HCT116 (cell line): ENCODE data around the gene CTU1. TPM values are rescaled to one million over a fixed set of nuclear protein-coding genes. Genes with fewer than 3 reads are reported as not detected.

Experiments used
- ATAC-seq: fragments of 200-7000 bp; cut with Tn5 transposase; 2 replicates; pipeline ENCODE4 v1.9.1; 2020; ENCODE audit warnings: mild to moderate bottlenecking, moderate library complexity
- BruUV-seq: library from RNA; stranded (reverse); fragments of 400-500 nt; replicated peaks from 2 replicates; lab custom pipeline; 2021; lab: Mats Ljungman, UMichigan
- CTCF ChIA-PET: fragments of 300-600 bp; sonication (Branson Sonifier 250); formaldehyde crosslinking; loops from one replicate; lab custom pipeline; 2021; ENCODE audit warnings: antibody characterized with exemption; lab: Charles Lee
- POLR2A ChIA-PET: fragments of 300-600, 350-600 bp; sonication (Branson Sonifier 250); formaldehyde crosslinking; loops from one replicate; lab custom pipeline; 2021; ENCODE audit warnings: antibody characterized with exemption; lab: Charles Lee
- RAD21 ChIA-PET, 2 experiments: fragments of 300-600 bp; sonication (Branson Sonifier 250); formaldehyde crosslinking; loops; one replicate each; lab custom pipeline; 2023; ENCODE audit warnings: low total read pairs in 2 of 2; ENCODE audit not compliant: uncharacterized antibody in 2 of 2, unreplicated experiment in 2 of 2, low non-redundant PET in 1 of 2; lab: Charles Lee
- DNase-seq: peaks from one replicate; pipeline ENCODE4 v3.0.0-alpha.2; 2010; ENCODE audit warnings: low read depth, low spot score
- H2AFZ ChIP-seq: fragments of 200-600 bp; shearing (Covaris generic), sonication (generic); 2 replicates; pipeline ENCODE4 v1.6.1; 2017; ENCODE audit warnings: low read depth, mixed run types, mixed read lengths, antibody characterized with exemption, low read length; ENCODE audit not compliant: poor library complexity, severe bottlenecking
- H3K27ac ChIP-seq: 2 replicates; pipeline ENCODE4 v1.5.1; 2012; ENCODE audit warnings: low read depth, low read length
- H3K27me3 ChIP-seq: fragments of 200-600 bp; sonication (generic); 2 replicates; pipeline ENCODE4 v1.6.1; 2016; ENCODE audit warnings: mixed run types, low read length, mixed read lengths; ENCODE audit not compliant: insufficient read depth
- H3K36me3 ChIP-seq, 2 experiments: fragments of 200-500 bp in 1 of 2; fragments of 200-600 bp in 1 of 2; sonication (Bioruptor generic) in 1 of 2; sonication (generic) in 1 of 2; 2 replicates each; pipeline versions ENCODE4 v1.5.1 to v1.6.1; 2014 to 2016; ENCODE audit warnings: low read length in 2 of 2, inconsistent platforms in 1 of 2, mixed read lengths in 1 of 2, mixed run types in 1 of 2; ENCODE audit not compliant: insufficient read depth in 2 of 2, control insufficient read depth in 1 of 2
- H3K4me1 ChIP-seq, 2 experiments: fragments of 200-600 bp in 1 of 2; sonication (generic) in 1 of 2; 2 replicates each; pipeline versions ENCODE4 v1.5.1 to v1.6.1; 2012 to 2017; ENCODE audit warnings: low read length in 2 of 2, inconsistent platforms in 1 of 2, mild to moderate bottlenecking in 1 of 2, mixed read lengths in 1 of 2, mixed run types in 1 of 2, moderate library complexity in 1 of 2; ENCODE audit not compliant: insufficient read depth in 2 of 2, control insufficient read depth in 1 of 2
- H3K4me2 ChIP-seq: fragments of 200-600 bp; sonication (generic); 2 replicates; pipeline ENCODE4 v1.6.1; 2017; ENCODE audit warnings: mixed run types, low read length, mixed read lengths
- H3K4me3 ChIP-seq, 2 experiments: fragments of 200-600 bp in 1 of 2; sonication (generic) in 1 of 2; replicated peaks in 1 of 2; 2 replicates each; pipeline ENCODE4 v1.5.1; 2011 to 2016; ENCODE audit warnings: low read length in 2 of 2, control low read depth in 1 of 2, low read depth in 1 of 2, mild to moderate bottlenecking in 1 of 2, mixed read lengths in 1 of 2, mixed run types in 1 of 2
- H3K79me2 ChIP-seq: fragments of 200-600 bp; sonication (generic); 2 replicates; pipeline ENCODE4 v1.6.1; 2017; ENCODE audit warnings: mild to moderate bottlenecking, mixed run types, low read length, moderate library complexity, mixed read lengths; ENCODE audit not compliant: insufficient read depth
- H3K9ac ChIP-seq: fragments of 200-600 bp; sonication (generic); 2 replicates; pipeline ENCODE4 v1.6.1; 2016; ENCODE audit warnings: low read length, mixed read lengths
- H3K9me2 ChIP-seq: fragments of 200-600 bp; sonication (generic), shearing (Covaris generic); 2 replicates; pipeline ENCODE4 v1.6.1; 2017; ENCODE audit warnings: mixed run types, mild to moderate bottlenecking, moderate library complexity; ENCODE audit not compliant: insufficient read depth
- H3K9me3 ChIP-seq, 2 experiments: fragments of 200-500 bp in 1 of 2; fragments of 200-600 bp in 1 of 2; sonication (Bioruptor generic) in 1 of 2; sonication (generic) in 1 of 2; 2 replicates each; pipeline ENCODE4 v1.6.1; 2014 to 2017; ENCODE audit warnings: low read length in 2 of 2, mixed read lengths in 2 of 2, inconsistent platforms in 1 of 2, low read depth in 1 of 2, mild to moderate bottlenecking in 1 of 2, mixed run types in 1 of 2, moderate library complexity in 1 of 2; ENCODE audit not compliant: control insufficient read depth in 1 of 2, insufficient read depth in 1 of 2
- H4K20me1 ChIP-seq: fragments of 200-600 bp; sonication (generic), shearing (Covaris generic); 2 replicates; pipeline ENCODE4 v1.6.1; 2017; ENCODE audit warnings: mixed run types, mild to moderate bottlenecking, moderate library complexity; ENCODE audit not compliant: insufficient read depth
- ATF3 ChIP-seq: IDR thresholded peaks from 2 replicates; pipeline ENCODE4 v1.6.1; 2012
- CEBPB ChIP-seq: IDR thresholded peaks from 2 replicates; pipeline ENCODE4 v1.6.1; 2012; ENCODE audit warnings: low read depth
- EGR1 ChIP-seq: IDR thresholded peaks from 2 replicates; pipeline ENCODE4 v1.6.1; 2012; ENCODE audit warnings: low read depth
- FOSL1 ChIP-seq: IDR thresholded peaks from 2 replicates; pipeline ENCODE4 v1.6.1; 2012; ENCODE audit warnings: low read depth
- POLR2A ChIP-seq: IDR thresholded peaks from 2 replicates; pipeline ENCODE4 v1.7.0; 2011; ENCODE audit warnings: borderline replicate concordance; ENCODE audit not compliant: insufficient read depth, insufficient read length; ENCODE audit errors: extremely low read depth
- POLR2AphosphoS5 ChIP-seq: IDR thresholded peaks from 2 replicates; pipeline ENCODE4 v1.6.1; 2011; ENCODE audit warnings: mild to moderate bottlenecking, low read depth, low read length, moderate library complexity
- RAD21 ChIP-seq: IDR thresholded peaks from 2 replicates; pipeline ENCODE4 v1.6.1; 2012; ENCODE audit warnings: low read depth, mild to moderate bottlenecking
- REST ChIP-seq: IDR thresholded peaks from 2 replicates; pipeline ENCODE4 v1.6.1; 2012; ENCODE audit warnings: low read depth
- SIN3A ChIP-seq: IDR thresholded peaks from 2 replicates; pipeline ENCODE4 v1.6.1; 2012; ENCODE audit warnings: low read depth
- SP1 ChIP-seq: IDR thresholded peaks from 2 replicates; pipeline ENCODE4 v1.6.1; 2012; ENCODE audit warnings: low read depth
- ZBTB33 ChIP-seq: IDR thresholded peaks from 2 replicates; pipeline ENCODE4 v1.6.1; 2011; ENCODE audit warnings: mild to moderate bottlenecking, low read length, moderate library complexity; ENCODE audit not compliant: insufficient replicate concordance; ENCODE audit errors: extremely low read depth
- ZFX ChIP-seq: fragments of 450-650 bp; IDR thresholded peaks from 2 replicates; pipeline ENCODE4 v1.6.1; 2017
- ZNF274 ChIP-seq: fragments of 200-500 bp; sonication (Bioruptor generic); IDR thresholded peaks from 2 replicates; pipeline ENCODE4 v1.6.1; 2014; ENCODE audit warnings: mild to moderate bottlenecking, low read depth, low read length, inconsistent platforms
- intact Hi-C: fragments of 100-400 bp; cut with micrococcal nuclease; formaldehyde crosslinking; loops from 2 replicates; pipeline ENCODE4 v1.10.0; 2022
- total RNA-seq: library from RNA; stranded (reverse); gene quantifications from one replicate; pipeline ENCODE4 v1.2.1, GENCODE V29; 2021; ENCODE audit not compliant: unreplicated experiment

CTU1 gene
- total RNA-seq, 1 experiment from 2014 or later = 14.0 TPM

- H3K9me3 ChIP-seq = no peaks in the 10 kb centered on the region
- TF ChIP-seq CEBPB (no peak), ZFX (no peak), SP1 (no peak)
- CTCF ChIA-PET = no interaction called here
- no peaks in the 10 kb centered on the region for H3K9me2 ChIP-seq
- POLR2A ChIA-PET = no interaction called here
- H3K4me3 ChIP-seq = no peak overlapping the region
- H3K27me3 ChIP-seq = no peaks in the 10 kb centered on the region
- no peak overlapping the region for H3K9ac ChIP-seq
- no peak for DNase-seq
- H4K20me1 ChIP-seq = no peaks in the 10 kb centered on the region
- no peaks in the 10 kb centered on the region for H3K36me3 ChIP-seq
- ATAC-seq = no peak
- no TSS peak for BruUV-seq
- no peak overlapping the region for H3K27ac ChIP-seq
- no peak overlapping the region for H2AFZ ChIP-seq
- H3K4me1 ChIP-seq = peaks cover 2 to 6% of the 10 kb centered on the region in 2 experiments; a peak in 2 of 4 replicates
- RAD21 ChIA-PET = no interaction called here
- H3K79me2 ChIP-seq = no peaks in the 10 kb centered on the region
- intact Hi-C loops = loop anchor here (5.0 to 10.0 kb wide), 2 partner anchors 299 to 726 kb away; partner anchors contain the start of genes ACP4 and NAPSA
- no peak overlapping the region for H3K4me2 ChIP-seq
Measured at GRCh38 chr19:51091126-51091525, 17.1 kb downstream of the CTU1 start.

GRCh38 chr19:51090471-51090870, 17.7 kb downstream of the CTU1 start:
- POLR2A ChIA-PET = no interaction called here
- CTCF ChIA-PET = interaction anchor here (1.3 kb wide), 1 partner anchor 69 kb away, joined by 5 read pairs; no protein-coding TSS in a partner anchor

More at GRCh38 chr19:51090471-51090870, 17.7 kb downstream of the CTU1 start:
- H3K9me2 ChIP-seq = no peaks in the 10 kb centered on the region
- intact Hi-C loops = loop anchor here (5.0 to 10.0 kb wide), 2 partner anchors 298 to 726 kb away; partner anchors contain the start of genes ACP4 and NAPSA
- H3K27me3 ChIP-seq = no peaks in the 10 kb centered on the region
- TF ChIP-seq RAD21 (no peak), ATF3 (no peak), SIN3A (no peak), ZBTB33 (no peak), POLR2AphosphoS5 (no peak), EGR1 (no peak), ZNF274 (no peak), POLR2A (no peak), CEBPB (no peak), FOSL1 (no peak), ZFX (no peak), REST (no peak)
- no peaks in the 10 kb centered on the region for H4K20me1 ChIP-seq
- DNase-seq = no peak
- no peaks in the 10 kb centered on the region for H3K36me3 ChIP-seq
- H3K4me3 ChIP-seq = no peak overlapping the region
- no peak overlapping the region for H3K4me2 ChIP-seq
- H2AFZ ChIP-seq = no peak overlapping the region
- H3K9ac ChIP-seq = no peak overlapping the region
- H3K27ac ChIP-seq = no peak overlapping the region
- H3K79me2 ChIP-seq = no peaks in the 10 kb centered on the region
- H3K4me1 ChIP-seq = peaks cover 2 to 6% of the 10 kb centered on the region in 2 experiments; a peak in 2 of 4 replicates
- ATAC-seq = no peak
- RAD21 ChIA-PET = no interaction called here
- BruUV-seq = no TSS peak
- no peaks in the 10 kb centered on the region for H3K9me3 ChIP-seq
